ENCODE results near the gene LTF.
"Not testable (repeated sequence)": the region's sequence is repeated elsewhere in the genome, so short reads cannot be mapped to it uniquely, and the experiment has no call there.

Gene LTF

DNA sequence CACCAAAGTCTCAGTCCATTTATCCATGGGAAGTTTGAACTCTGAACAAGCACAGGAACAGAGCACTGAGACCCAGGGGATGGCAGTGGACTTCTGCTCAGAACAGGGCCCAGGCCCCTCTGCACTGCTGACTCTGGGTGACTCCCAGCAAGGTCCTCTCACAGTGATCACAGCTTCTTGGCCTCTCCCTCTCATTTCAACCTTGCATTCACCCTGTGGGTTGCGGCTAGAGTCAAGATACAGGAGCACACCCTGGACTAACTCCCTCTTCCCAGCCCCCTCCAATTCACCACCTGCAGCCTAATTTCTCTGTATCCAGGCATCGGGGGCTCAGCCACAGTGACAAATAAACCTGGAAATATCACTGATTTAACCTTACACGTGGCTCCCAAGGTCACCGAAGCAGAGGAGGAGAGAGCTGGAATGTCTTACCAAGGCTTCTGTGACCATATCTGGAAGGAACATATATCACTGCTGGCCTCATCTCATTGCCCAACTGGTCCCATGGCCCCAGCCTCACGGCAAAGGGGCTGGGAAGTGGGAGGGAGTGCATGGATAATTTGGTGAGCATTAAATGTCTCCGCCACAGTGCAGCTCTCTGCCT, 34.3 kb upstream of the LTF start:
- Histone ChIP-seq H3K4me3 (ENCODE audit: low read depth in 1 of 2, low read length in 2 of 2) (no peak overlapping the region), H3K27ac (ENCODE audit: low read depth, low read length) (no peak overlapping the region), H3K9me3 (ENCODE audit: low read length) (no peaks in the 10 kb centered on the region), H3K4me1 (ENCODE audit: insufficient read depth, low read length) (peaks cover 10% of the 10 kb centered on the region), H3K36me3 (ENCODE audit: insufficient read depth, low read length) (no peaks in the 10 kb centered on the region), H3K9ac (ENCODE audit: low read length) (no peak overlapping the region), H3K27me3 (ENCODE audit: control insufficient read depth in 1 of 2, insufficient read depth in 2 of 2, low read length in 2 of 2) (no peaks in the 10 kb centered on the region)

DNA sequence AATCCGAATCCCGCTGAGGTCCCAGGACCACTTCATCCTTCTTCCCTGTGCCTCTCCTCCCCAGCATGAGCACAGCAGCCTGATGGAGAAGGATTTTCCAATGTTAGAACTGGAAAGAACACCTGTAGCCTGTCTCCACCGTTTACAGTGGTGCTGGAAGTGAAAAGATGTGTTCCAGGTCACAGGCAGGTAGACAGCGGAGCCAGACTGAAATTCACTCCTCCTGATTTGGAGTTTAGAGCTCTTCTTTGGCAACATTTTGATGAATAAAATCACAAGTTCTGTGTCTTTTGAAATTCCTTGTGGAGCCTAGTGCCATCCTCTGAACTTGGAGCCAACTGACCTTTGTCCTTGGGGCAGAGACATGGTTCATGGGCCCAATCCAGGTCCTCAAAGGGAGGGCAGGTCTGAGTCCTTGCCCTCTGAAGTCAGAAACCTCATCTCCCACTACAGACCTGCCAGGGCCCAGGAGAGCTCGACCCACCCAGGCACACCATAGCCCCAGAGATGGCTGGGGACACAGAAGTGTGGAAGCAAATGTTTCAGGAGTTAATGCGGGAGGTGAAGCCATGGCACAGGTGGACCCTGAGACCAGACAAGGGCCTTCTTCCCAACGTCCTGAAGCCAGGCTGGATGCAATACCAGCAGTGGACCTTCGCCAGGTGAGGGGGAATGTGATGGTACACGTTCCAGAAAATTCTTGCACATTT, 33.0 kb upstream of the LTF start, which contains the start of gene RTP3:
RTP3 (plus strand) TSS at position 421 of the 710 bp plus-strand sequence; CDS start at position 508, 87 bp downstream.
- Histone ChIP-seq H3K27me3 (ENCODE audit: control insufficient read depth in 1 of 2, insufficient read depth in 2 of 2, low read length in 2 of 2) (no peaks in the 10 kb centered on the region), H3K4me1 (ENCODE audit: insufficient read depth, low read length) (peaks cover 10% of the 10 kb centered on the region), H3K9ac (ENCODE audit: low read length) (no peak within 1 kb of the TSS), H3K4me3 (ENCODE audit: low read depth in 1 of 2, low read length in 2 of 2) (no peak within 1 kb of the TSS), H3K27ac (ENCODE audit: low read depth, low read length) (no peak within 1 kb of the TSS), H3K9me3 (ENCODE audit: low read length) (no peaks in the 10 kb centered on the region), H3K36me3 (ENCODE audit: insufficient read depth, low read length) (no peaks in the 10 kb centered on the region)

DNA sequence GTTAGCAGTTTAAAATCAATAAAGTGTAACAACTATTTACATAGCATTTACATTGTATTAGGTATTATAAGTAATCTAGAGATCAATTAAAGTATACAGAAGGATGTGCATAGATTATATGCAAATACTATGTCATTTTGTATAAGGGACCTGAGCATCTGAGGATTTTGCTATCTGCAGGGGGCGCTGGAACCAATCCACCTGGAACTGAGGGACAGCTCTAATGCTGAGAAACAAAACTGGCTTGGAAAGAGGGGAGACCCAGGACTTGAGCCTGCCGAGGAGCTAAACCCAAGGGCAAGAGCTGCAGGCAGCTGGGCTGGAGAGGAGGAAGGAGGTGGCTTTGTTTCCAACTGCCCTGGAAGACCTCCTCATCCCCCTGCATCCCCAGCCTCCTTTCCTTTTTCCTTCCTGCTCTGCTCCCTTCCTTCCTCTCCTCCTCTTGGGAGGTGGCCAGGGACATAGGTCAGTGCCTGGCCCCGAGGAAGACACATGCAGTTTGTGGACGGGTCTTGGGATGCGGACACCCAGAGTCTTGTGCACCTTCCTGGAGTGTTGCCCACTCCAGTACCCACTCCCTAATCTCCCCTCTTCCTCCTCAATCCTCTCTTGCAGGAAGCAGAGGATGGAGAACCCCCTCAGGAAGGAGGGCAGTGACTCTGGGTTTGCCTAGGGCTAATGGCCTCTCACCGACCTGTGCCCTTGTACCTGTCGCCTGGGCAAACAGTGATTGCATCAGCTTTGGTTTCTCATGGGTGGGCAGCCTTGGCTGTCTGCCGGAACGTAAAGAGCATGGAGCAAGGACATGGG, 32.2 kb upstream of the LTF start:
- H3K27ac ChIP-seq (ENCODE audit: low read depth, low read length): no peak overlapping the region
- no peaks in the 10 kb centered on the region for H3K27me3 ChIP-seq (ENCODE audit: control insufficient read depth in 1 of 2, insufficient read depth in 2 of 2, low read length in 2 of 2)
- no peaks in the 10 kb centered on the region for H3K36me3 ChIP-seq (ENCODE audit: insufficient read depth, low read length)
- no peak overlapping the region for H3K4me3 ChIP-seq (ENCODE audit: low read depth in 1 of 2, low read length in 2 of 2)
- peaks cover 10% of the 10 kb centered on the region for H3K4me1 ChIP-seq (ENCODE audit: insufficient read depth, low read length)
- no peaks in the 10 kb centered on the region for H3K9me3 ChIP-seq (ENCODE audit: low read length)
- no peak overlapping the region for H3K9ac ChIP-seq (ENCODE audit: low read length)

DNA sequence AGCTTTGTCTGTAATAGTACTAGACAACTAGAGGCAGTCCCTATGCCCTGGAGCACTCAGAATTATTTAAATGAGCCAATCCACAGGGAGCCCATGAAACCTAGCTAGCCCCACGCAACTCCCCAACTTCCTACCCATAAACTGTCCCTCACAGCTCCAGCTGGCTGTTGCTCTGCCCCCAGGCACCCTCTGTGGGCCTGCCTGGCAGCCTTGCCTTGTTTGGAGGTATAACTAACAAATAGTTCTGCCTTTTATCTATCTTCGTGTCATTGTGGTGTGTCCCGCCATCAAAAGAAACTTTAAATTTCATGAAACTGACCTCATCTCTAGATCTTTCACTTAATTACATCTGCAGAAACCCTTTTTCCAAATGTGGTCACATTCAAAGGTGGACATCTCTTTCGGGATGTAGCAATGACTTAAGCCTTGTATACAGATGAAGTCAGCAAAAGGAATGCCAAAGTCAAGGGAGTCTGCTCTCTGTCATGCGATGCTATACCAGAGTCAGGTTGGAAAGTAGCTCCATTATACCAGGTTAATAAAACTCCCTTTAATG, 31.3 kb upstream of the LTF start:
- Histone ChIP-seq H3K27me3 (ENCODE audit: control insufficient read depth in 1 of 2, insufficient read depth in 2 of 2, low read length in 2 of 2) (no peaks in the 10 kb centered on the region), H3K9ac (ENCODE audit: low read length) (no peak overlapping the region), H3K27ac (ENCODE audit: low read depth, low read length) (no peak overlapping the region), H3K4me1 (ENCODE audit: insufficient read depth, low read length) (peaks cover 10% of the 10 kb centered on the region), H3K4me3 (ENCODE audit: low read depth in 1 of 2, low read length in 2 of 2) (no peak overlapping the region), H3K9me3 (ENCODE audit: low read length) (no peaks in the 10 kb centered on the region), H3K36me3 (ENCODE audit: insufficient read depth, low read length) (no peaks in the 10 kb centered on the region)

DNA sequence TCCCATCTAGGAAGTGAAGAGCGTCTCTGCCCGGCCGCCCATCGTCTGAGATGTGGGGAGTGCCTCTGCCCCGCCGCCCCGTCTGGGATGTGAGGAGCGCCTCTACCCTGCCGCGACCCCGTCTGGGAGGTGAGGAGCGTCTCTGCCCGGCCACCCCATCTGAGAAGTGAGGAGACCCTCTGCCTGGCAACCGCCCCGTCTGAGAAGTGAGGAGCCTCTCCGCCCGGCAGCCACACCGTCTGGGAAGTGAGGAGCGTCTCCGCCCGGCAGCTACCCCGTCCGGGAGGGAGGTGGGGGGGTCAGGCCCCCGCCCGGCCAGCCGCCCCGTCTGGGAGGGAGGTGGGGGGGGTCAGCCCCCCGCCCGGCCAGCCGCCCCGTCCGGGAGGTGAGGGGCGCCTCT, 29.8 kb upstream of the LTF start:
- H3K4me1 ChIP-seq (ENCODE audit: insufficient read depth, low read length); H3K9ac ChIP-seq (ENCODE audit: low read length); H3K27me3 ChIP-seq (ENCODE audit: control insufficient read depth in 1 of 2, insufficient read depth in 2 of 2, low read length in 2 of 2); H3K36me3 ChIP-seq (ENCODE audit: insufficient read depth, low read length); H3K4me3 ChIP-seq (ENCODE audit: low read depth in 1 of 2, low read length in 2 of 2); H3K27ac ChIP-seq (ENCODE audit: low read depth, low read length); H3K9me3 ChIP-seq (ENCODE audit: low read length): not testable (repeated sequence)

DNA sequence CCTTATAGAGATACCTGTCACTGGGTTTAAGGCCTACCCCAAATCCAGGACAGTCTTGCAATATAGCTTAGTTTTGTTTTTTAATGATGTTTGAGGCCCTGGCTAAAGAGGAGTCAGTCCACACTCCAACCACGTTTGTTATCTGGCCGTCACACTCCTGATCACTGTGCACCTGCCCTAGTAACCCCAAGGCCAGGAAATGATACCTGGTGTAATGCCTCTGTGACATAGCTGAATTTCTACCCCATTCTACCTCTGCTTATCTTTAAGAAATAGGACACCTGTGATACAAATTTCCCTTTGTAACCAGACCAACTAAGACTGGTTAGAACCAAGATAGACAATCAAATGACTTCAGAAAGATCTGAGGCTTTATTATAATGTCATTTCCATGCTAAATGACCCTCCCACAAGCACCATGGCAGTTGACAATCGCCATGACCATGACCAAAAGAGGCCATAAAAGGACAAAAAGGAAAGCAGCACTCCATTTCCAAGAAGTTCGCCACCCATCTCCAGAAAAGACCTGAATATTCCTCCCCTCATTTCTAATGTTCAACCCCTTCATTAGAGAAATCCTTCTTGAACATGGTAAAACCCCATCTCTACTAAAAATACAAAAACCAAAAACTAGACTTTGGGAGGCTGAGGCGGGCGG, 28.3 kb upstream of the LTF start:
- Histone ChIP-seq H3K9me3 (ENCODE audit: low read length) (no peaks in the 10 kb centered on the region), H3K27ac (ENCODE audit: low read depth, low read length) (no peak overlapping the region)

DNA sequence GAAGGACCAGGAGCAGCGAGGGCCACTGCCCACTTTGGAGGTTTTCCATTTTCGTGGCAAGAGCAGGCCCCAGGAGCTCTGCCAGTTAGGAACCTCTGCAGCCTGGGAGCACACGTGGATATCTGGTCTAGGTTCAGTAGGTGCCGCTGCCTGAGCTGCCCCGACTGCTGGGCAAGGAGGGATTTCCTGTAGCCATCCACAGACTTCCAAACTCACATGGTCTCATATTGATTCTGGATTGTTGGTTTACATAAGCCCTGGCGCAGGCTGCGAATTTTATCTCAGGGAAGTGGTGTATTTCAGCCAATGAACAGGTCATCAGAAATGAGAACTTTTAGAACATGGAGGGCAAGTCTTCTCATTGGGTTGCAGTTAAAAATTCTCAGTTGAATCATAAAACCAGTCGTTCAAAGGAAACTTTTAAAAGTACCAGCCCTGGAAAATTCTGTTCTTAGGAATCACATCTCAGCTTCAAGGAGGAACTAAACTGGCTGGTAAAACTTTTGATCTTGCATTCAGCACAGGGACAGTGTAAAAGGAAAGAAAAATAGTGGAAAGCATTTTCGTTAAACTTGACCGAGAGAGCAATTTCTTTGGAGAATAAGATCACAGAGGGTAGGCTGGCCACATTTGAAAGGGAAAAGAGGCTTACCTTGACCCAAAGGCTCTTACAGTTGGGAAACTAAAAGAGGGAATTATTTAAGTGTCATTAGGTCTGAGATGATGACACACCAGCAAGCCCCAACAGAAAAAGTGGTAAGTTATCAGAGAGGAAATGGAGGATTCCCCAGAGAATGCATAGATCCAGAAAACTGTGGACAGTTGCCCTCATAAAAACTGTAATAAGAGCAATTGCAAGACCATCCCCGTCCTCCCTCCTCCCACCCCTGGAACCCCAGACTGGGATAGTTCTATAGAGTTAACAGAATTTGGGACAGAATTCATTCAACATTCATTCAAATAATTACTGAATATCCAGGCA, 26.7 kb upstream of the LTF start:
- Histone ChIP-seq H3K4me1 (ENCODE audit: insufficient read depth, low read length) (peaks cover 7% of the 10 kb centered on the region), H3K4me3 (ENCODE audit: low read depth in 1 of 2, low read length in 2 of 2) (no peak overlapping the region), H3K27me3 (ENCODE audit: control insufficient read depth in 1 of 2, insufficient read depth in 2 of 2, low read length in 2 of 2) (no peaks in the 10 kb centered on the region), H3K9ac (ENCODE audit: low read length) (no peak overlapping the region), H3K9me3 (ENCODE audit: low read length) (no peaks in the 10 kb centered on the region), H3K27ac (ENCODE audit: low read depth, low read length) (no peak overlapping the region), H3K36me3 (ENCODE audit: insufficient read depth, low read length) (no peaks in the 10 kb centered on the region)

More for the DNA sequence above, 28.3 kb upstream of the LTF start:
- peaks cover 10% of the 10 kb centered on the region for H3K4me1 ChIP-seq (ENCODE audit: insufficient read depth, low read length)
- no peaks in the 10 kb centered on the region for H3K36me3 ChIP-seq (ENCODE audit: insufficient read depth, low read length)
- no peak overlapping the region for H3K9ac ChIP-seq (ENCODE audit: low read length)
- H3K4me3 ChIP-seq (ENCODE audit: low read depth in 1 of 2, low read length in 2 of 2): no peak overlapping the region
- H3K27me3 ChIP-seq (ENCODE audit: control insufficient read depth in 1 of 2, insufficient read depth in 2 of 2, low read length in 2 of 2): no peaks in the 10 kb centered on the region

DNA sequence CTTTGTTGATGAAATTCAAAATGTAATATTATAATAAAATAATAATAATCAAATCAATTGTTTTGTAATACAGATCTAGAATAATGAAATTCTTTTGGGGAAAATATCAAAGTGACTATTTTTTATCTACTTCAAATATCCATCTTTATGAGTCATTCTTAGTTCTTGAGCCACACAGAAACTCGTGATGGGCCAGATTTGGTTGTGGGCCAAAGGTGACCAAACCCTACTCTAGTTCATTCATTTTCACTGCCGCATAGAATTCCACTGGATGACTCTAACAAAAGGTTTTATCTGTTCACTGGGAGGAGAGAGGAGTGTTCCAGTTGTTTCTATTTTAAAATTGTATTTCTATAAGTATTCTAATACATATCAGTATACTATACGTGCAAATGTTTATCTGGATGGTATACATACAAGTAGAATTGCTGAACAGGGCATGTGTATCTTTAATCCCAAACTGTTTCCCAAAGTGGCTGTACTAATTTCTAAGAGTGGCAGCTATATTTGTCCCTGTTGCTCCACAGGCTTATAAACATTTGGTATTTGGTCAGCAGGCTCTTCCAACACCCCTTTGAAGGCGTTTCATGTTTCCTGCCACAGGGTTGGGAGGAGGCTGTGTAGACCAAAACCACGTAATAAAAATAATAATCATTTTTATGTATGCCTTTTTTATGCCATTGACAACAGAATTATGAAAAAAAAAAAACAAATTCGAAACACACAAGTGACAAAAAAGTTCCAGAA, 25.8 kb upstream of the LTF start:
- H3K9me3 ChIP-seq (ENCODE audit: low read length): no peaks in the 10 kb centered on the region

DNA sequence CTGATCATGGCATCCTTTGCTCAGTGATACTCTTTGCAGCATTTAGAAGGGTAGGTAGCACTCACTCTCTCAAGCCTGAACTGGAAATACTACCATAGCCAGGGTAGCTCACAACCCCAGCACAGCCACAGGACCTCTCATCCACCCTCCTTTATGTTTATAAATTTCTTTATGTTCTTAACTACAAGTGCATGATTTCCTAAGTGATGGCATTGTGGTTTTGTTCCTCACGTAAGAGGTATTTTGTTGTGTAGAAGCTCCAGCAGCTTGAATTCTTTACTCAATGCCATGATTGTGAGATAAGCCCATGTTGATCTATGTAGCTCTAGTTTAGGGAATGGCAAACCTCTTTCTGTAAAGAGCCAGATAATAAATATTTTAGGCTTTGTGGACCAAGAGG, 25.2 kb upstream of the LTF start:
- H3K4me1 ChIP-seq (ENCODE audit: insufficient read depth, low read length): no peaks in the 10 kb centered on the region
- no peak overlapping the region for H3K9ac ChIP-seq (ENCODE audit: low read length)
- H3K27ac ChIP-seq (ENCODE audit: low read depth, low read length): no peak overlapping the region
- no peaks in the 10 kb centered on the region for H3K27me3 ChIP-seq (ENCODE audit: control insufficient read depth in 1 of 2, insufficient read depth in 2 of 2, low read length in 2 of 2)
- no peaks in the 10 kb centered on the region for H3K9me3 ChIP-seq (ENCODE audit: low read length)
- no peaks in the 10 kb centered on the region for H3K36me3 ChIP-seq (ENCODE audit: insufficient read depth, low read length)
- no peak overlapping the region for H3K4me3 ChIP-seq (ENCODE audit: low read depth in 1 of 2, low read length in 2 of 2)

More for the DNA sequence above, 25.8 kb upstream of the LTF start:
- no peaks in the 10 kb centered on the region for H3K36me3 ChIP-seq (ENCODE audit: insufficient read depth, low read length)
- H3K4me3 ChIP-seq (ENCODE audit: low read depth in 1 of 2, low read length in 2 of 2): no peak overlapping the region
- no peaks in the 10 kb centered on the region for H3K27me3 ChIP-seq (ENCODE audit: control insufficient read depth in 1 of 2, insufficient read depth in 2 of 2, low read length in 2 of 2)
- H3K27ac ChIP-seq (ENCODE audit: low read depth, low read length): no peak overlapping the region
- no peak overlapping the region for H3K9ac ChIP-seq (ENCODE audit: low read length)
- no peaks in the 10 kb centered on the region for H3K4me1 ChIP-seq (ENCODE audit: insufficient read depth, low read length)

DNA sequence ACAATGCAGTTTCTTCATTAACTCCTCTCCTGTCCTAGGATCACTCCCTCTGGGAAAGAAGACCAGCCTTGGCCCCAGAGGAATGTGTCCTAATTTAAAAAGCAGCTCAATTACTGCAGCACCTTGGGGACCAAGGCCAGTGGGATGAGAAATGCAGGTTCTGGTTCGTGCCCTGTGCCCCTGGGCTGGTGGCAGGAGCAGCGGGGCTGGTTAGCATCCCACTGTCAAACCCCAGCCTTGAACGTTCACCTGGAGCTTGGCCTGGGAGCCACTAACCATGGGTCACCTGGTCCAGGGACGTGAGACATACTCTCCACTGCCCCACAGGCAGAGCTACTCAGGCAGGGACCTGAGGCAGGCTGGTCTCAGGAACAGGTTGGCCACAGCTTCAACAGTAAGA, 24.7 kb upstream of the LTF start:
- no peaks in the 10 kb centered on the region for H3K9me3 ChIP-seq (ENCODE audit: low read length)
- no peaks in the 10 kb centered on the region for H3K27me3 ChIP-seq (ENCODE audit: control insufficient read depth in 1 of 2, insufficient read depth in 2 of 2, low read length in 2 of 2)
- no peaks in the 10 kb centered on the region for H3K4me1 ChIP-seq (ENCODE audit: insufficient read depth, low read length)
- no peaks in the 10 kb centered on the region for H3K36me3 ChIP-seq (ENCODE audit: insufficient read depth, low read length)
- H3K27ac ChIP-seq (ENCODE audit: low read depth, low read length): no peak overlapping the region
- no peak overlapping the region for H3K4me3 ChIP-seq (ENCODE audit: low read depth in 1 of 2, low read length in 2 of 2)
- H3K9ac ChIP-seq (ENCODE audit: low read length): no peak overlapping the region

Data from muscle layer of colon (tissue), 2 donors.